H9 (cell line): ENCODE results near the gene NCEH1. TPM values are rescaled to one million over a fixed set of nuclear protein-coding genes. Genes with fewer than 3 reads are reported as not detected.

Experiments
- DNase-seq: peaks from one replicate; pipeline ENCODE4 v3.0.0-alpha.2; 2017
- H2AFZ ChIP-seq: one replicate; pipeline ENCODE4 v1.6.1; 2013; ENCODE audit warnings: mild to moderate bottlenecking, low read length, control low read depth, moderate library complexity
- H2AK5ac ChIP-seq: 2 replicates; pipeline ENCODE4 v1.6.1; 2013; ENCODE audit warnings: low read length, control low read depth, mixed read lengths; ENCODE audit not compliant: insufficient read length
- H2BK120ac ChIP-seq: one replicate; pipeline ENCODE4 v1.6.1; 2013; ENCODE audit warnings: low read depth, mild to moderate bottlenecking, low read length, control low read depth, inconsistent platforms; ENCODE audit not compliant: poor library complexity, severe bottlenecking
- H2BK12ac ChIP-seq: 2 replicates; pipeline ENCODE4 v1.6.1; 2013; ENCODE audit warnings: low read length, control low read depth, mixed read lengths, low read depth; ENCODE audit not compliant: insufficient read length
- H2BK15ac ChIP-seq: 2 replicates; pipeline ENCODE4 v1.6.1; 2013; ENCODE audit warnings: low read depth, low read length, control low read depth
- H2BK20ac ChIP-seq: one replicate; pipeline ENCODE4 v1.6.1; 2013; ENCODE audit warnings: low read depth, mild to moderate bottlenecking, low read length, control low read depth, inconsistent platforms; ENCODE audit not compliant: poor library complexity, severe bottlenecking
- H2BK5ac ChIP-seq: 2 replicates; pipeline ENCODE4 v1.6.1; 2013; ENCODE audit warnings: low read length, control low read depth, mixed read lengths; ENCODE audit not compliant: insufficient read length
- H3K14ac ChIP-seq: 2 replicates; pipeline ENCODE4 v1.6.1; 2013; ENCODE audit warnings: low read length, control low read depth; ENCODE audit not compliant: insufficient read depth
- H3K18ac ChIP-seq: 2 replicates; pipeline ENCODE4 v1.6.1; 2013; ENCODE audit warnings: low read depth, mild to moderate bottlenecking, mixed read lengths, low read length, control low read depth; ENCODE audit not compliant: insufficient read length
- H3K23ac ChIP-seq: 2 replicates; pipeline ENCODE4 v1.6.1; 2013; ENCODE audit warnings: low read length, control low read depth, mixed read lengths, low read depth; ENCODE audit not compliant: insufficient read length
- H3K23me2 ChIP-seq: 2 replicates; pipeline ENCODE4 v1.6.1; 2013; ENCODE audit warnings: low read depth, mild to moderate bottlenecking, mixed read lengths, low read length, control low read depth; ENCODE audit not compliant: insufficient read length, poor library complexity, severe bottlenecking
- H3K27ac ChIP-seq: 2 replicates; pipeline ENCODE4 v1.5.1; 2013; ENCODE audit warnings: low read length, control low read depth, mixed read lengths, low read depth; ENCODE audit not compliant: insufficient read length
- H3K27me3 ChIP-seq: 2 replicates; pipeline ENCODE4 v1.6.1; 2013; ENCODE audit warnings: low read length, control low read depth, inconsistent platforms; ENCODE audit not compliant: insufficient read depth
- H3K4ac ChIP-seq: 2 replicates; pipeline ENCODE4 v1.6.1; 2013; ENCODE audit warnings: low read depth, mild to moderate bottlenecking, control low read depth, inconsistent platforms, low read length, moderate library complexity
- H3K4me1 ChIP-seq: 2 replicates; pipeline ENCODE4 v1.6.1; 2013; ENCODE audit warnings: low read length, control low read depth, inconsistent platforms; ENCODE audit not compliant: insufficient read depth
- H3K4me2 ChIP-seq: 2 replicates; pipeline ENCODE4 v1.6.1; 2013; ENCODE audit warnings: low read length, control low read depth, mixed read lengths; ENCODE audit not compliant: insufficient read length, insufficient read depth
- H3K56ac ChIP-seq: 2 replicates; pipeline ENCODE4 v1.6.1; 2013; ENCODE audit warnings: low read depth, mild to moderate bottlenecking, mixed read lengths, low read length, control low read depth; ENCODE audit not compliant: insufficient read length
- H3K79me1 ChIP-seq: 2 replicates; pipeline ENCODE4 v1.6.1; 2013; ENCODE audit warnings: low read depth, mild to moderate bottlenecking, moderate library complexity, low read length, control low read depth, inconsistent platforms; ENCODE audit not compliant: insufficient read depth, poor library complexity, severe bottlenecking
- H3K79me2 ChIP-seq: 2 replicates; pipeline ENCODE4 v1.6.1; 2013; ENCODE audit warnings: low read length, control low read depth, inconsistent platforms; ENCODE audit not compliant: insufficient read depth
- H3K9ac ChIP-seq: 2 replicates; pipeline ENCODE4 v1.6.1; 2013; ENCODE audit warnings: low read length, control low read depth, mixed read lengths; ENCODE audit not compliant: insufficient read length; ENCODE audit errors: extremely low read depth
- H3K9me3 ChIP-seq: one replicate; pipeline ENCODE4 v1.6.1; 2013; ENCODE audit warnings: low read depth, low read length, inconsistent platforms; ENCODE audit not compliant: control insufficient read depth
- H3T11ph ChIP-seq: one replicate; pipeline ENCODE4 v1.6.1; 2013; ENCODE audit warnings: mild to moderate bottlenecking, low read length, control low read depth, inconsistent platforms
- H4K20me1 ChIP-seq: one replicate; pipeline ENCODE4 v1.6.1; 2013; ENCODE audit not compliant: control insufficient read depth, insufficient read length, insufficient read depth
- H4K5ac ChIP-seq: 2 replicates; pipeline ENCODE4 v1.6.1; 2013; ENCODE audit warnings: low read depth, mild to moderate bottlenecking, mixed read lengths, low read length, control low read depth; ENCODE audit not compliant: insufficient read length
- H4K8ac ChIP-seq: replicated peaks from 2 replicates; pipeline ENCODE4 v1.6.1; 2013; ENCODE audit warnings: low read length, control low read depth, mixed read lengths, low read depth; ENCODE audit not compliant: insufficient read length
- H4K91ac ChIP-seq: 2 replicates; pipeline ENCODE4 v1.6.1; 2013; ENCODE audit warnings: low read depth, mild to moderate bottlenecking, moderate library complexity, mixed read lengths, low read length, control low read depth; ENCODE audit not compliant: insufficient read length
- H3K27ac Mint-ChIP-seq, 3 experiments: 2 replicates in 2 of 3; 3 replicates in 1 of 3; pipeline ENCODE4 v1.8.0; 2020 to 2021; ENCODE audit warnings: mixed read lengths in 3 of 3, mild to moderate bottlenecking in 1 of 3, moderate library complexity in 1 of 3
- H3K27me3 Mint-ChIP-seq: 2 replicates; pipeline ENCODE4 v1.8.0; 2021; ENCODE audit warnings: low read depth, mild to moderate bottlenecking, moderate library complexity, mixed read lengths
- H3K36me3 Mint-ChIP-seq, 3 experiments: 2 replicates in 2 of 3; 3 replicates in 1 of 3; pipeline ENCODE4 v1.8.0; 2020 to 2021; ENCODE audit warnings: low read depth in 3 of 3, mixed read lengths in 3 of 3; ENCODE audit not compliant: insufficient read depth in 1 of 3
- H3K4me1 Mint-ChIP-seq, 2 experiments: 2 replicates each; pipeline ENCODE4 v1.8.0; 2020; ENCODE audit warnings: mixed read lengths in 2 of 2
- H3K4me3 Mint-ChIP-seq, 2 experiments: 2 replicates in 1 of 2; 3 replicates in 1 of 2; pipeline ENCODE4 v1.8.0; 2020 to 2021; ENCODE audit warnings: mild to moderate bottlenecking in 2 of 2, mixed read lengths in 2 of 2, moderate library complexity in 1 of 2
- H3K9me3 Mint-ChIP-seq, 2 experiments: 2 replicates in 1 of 2; 3 replicates in 1 of 2; pipeline ENCODE4 v1.8.0; 2020; ENCODE audit warnings: mild to moderate bottlenecking in 2 of 2, mixed read lengths in 2 of 2, moderate library complexity in 1 of 2
- CTCF ChIP-seq: fragments of 200-600 bp; sonication (generic); conservative IDR thresholded peaks from 3 replicates; pipeline ENCODE4 v1.8.0; 2021; ENCODE audit warnings: antibody characterized with exemption, mild to moderate bottlenecking
- WGBS: extraction: QIAGEN DNeasy Blood & Tissue Kit; methylation state at CpG from one replicate; pipeline ENCODE4 v1.1.7; 2013; ENCODE audit warnings: missing lambda C conversion rate, low lambda C conversion rate, mixed read lengths; ENCODE audit not compliant: insufficient read length; ENCODE audit errors: extremely low coverage; 5-methylcytosine and 5-hydroxymethylcytosine counted together
- total RNA-seq: library from RNA; stranded (reverse); gene quantifications from 2 replicates; pipeline ENCODE4 v1.2.1, GENCODE V29; 2021

The NCEH1 gene
- total RNA-seq, 1 experiment from 2014 or later, result 2.3 TPM

- Histone ChIP-seq H2BK120ac (no peak overlapping the region), H3K79me1 (no peaks in the 10 kb centered on the region), H2AK5ac (no peak overlapping the region), H4K20me1 (no peaks in the 10 kb centered on the region), H3K4ac (no peak overlapping the region), H3T11ph (no peak overlapping the region), H2AFZ (no peak overlapping the region), H3K18ac (no peak overlapping the region), H3K4me1 (no peaks in the 10 kb centered on the region), H3K23me2 (no peaks in the 10 kb centered on the region), H3K9me3 (no peaks in the 10 kb centered on the region), H3K23ac (no peak overlapping the region), H4K91ac (no peak overlapping the region), H3K27me3 (no peaks in the 10 kb centered on the region), H2BK12ac (no peak overlapping the region), H3K56ac (no peak overlapping the region), H3K79me2 (no peaks in the 10 kb centered on the region), H2BK20ac (no peak overlapping the region), H3K27ac (no peak overlapping the region), H3K4me2 (no peak overlapping the region), H4K8ac (no peak overlapping the region), H3K14ac (no peak overlapping the region), H3K9ac (no peak overlapping the region), H4K5ac (no peak overlapping the region), H2BK5ac (no peak overlapping the region), H2BK15ac (no peak overlapping the region)
- Mint-ChIP-seq H3K27me3 (no peaks in the 10 kb centered on the region), H3K27ac (no peak overlapping the region), H3K36me3 (peaks cover 0 to 9% (median 0%) of the 10 kb centered on the region in 3 experiments; a peak in 3 of 7 replicates), H3K4me3 (no peak overlapping the region), H3K4me1 (no peaks in the 10 kb centered on the region), H3K9me3 (peaks cover 8 to 11% of the 10 kb centered on the region in 2 experiments)
- WGBS, result no CpG with 5 or more reads among the region's 5 CpGs
- no peak for DNase-seq
- TF ChIP-seq CTCF, result no peak
Observed at GRCh38 chr3:172615296-172615695, 95.6 kb downstream of the NCEH1 start.
